ENCODE measurements around the gene FMNL1.
"Not testable (repeated sequence)": the region's sequence is repeated elsewhere in the genome, so short reads cannot be mapped to it uniquely, and the experiment has no call there.

Gene FMNL1

GRCh38 chr17:45195424-45195823 lies 26.3 kb upstream of the FMNL1 start:
- ATAC-seq (ENCODE audit: low read depth) = no peak
- TF ChIP-seq, protein P1, sequence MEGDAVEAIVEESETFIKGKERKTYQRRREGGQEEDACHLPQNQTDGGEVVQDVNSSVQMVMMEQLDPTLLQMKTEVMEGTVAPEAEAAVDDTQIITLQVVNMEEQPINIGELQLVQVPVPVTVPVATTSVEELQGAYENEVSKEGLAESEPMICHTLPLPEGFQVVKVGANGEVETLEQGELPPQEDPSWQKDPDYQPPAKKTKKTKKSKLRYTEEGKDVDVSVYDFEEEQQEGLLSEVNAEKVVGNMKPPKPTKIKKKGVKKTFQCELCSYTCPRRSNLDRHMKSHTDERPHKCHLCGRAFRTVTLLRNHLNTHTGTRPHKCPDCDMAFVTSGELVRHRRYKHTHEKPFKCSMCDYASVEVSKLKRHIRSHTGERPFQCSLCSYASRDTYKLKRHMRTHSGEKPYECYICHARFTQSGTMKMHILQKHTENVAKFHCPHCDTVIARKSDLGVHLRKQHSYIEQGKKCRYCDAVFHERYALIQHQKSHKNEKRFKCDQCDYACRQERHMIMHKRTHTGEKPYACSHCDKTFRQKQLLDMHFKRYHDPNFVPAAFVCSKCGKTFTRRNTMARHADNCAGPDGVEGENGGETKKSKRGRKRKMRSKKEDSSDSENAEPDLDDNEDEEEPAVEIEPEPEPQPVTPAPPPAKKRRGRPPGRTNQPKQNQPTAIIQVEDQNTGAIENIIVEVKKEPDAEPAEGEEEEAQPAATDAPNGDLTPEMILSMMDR (IDR thresholded peaks at IDR 0.05; ENCODE audit: poor library complexity, severe bottlenecking) = no peak
- Histone ChIP-seq H3K36me3 (ENCODE audit: low read depth) (no peaks in the 10 kb centered on the region), H3K27me3 (ENCODE audit: insufficient read depth, poor library complexity, severe bottlenecking) (no peaks in the 10 kb centered on the region), H3K27ac (ENCODE audit: poor library complexity, severe bottlenecking) (no peak overlapping the region), H3K4me3 (ENCODE audit: severe bottlenecking) (no peak overlapping the region), H3K9me3 (ENCODE audit: severe bottlenecking) (no peaks in the 10 kb centered on the region), H3K4me1 (ENCODE audit: insufficient read depth, poor library complexity, severe bottlenecking) (peaks cover 9% of the 10 kb centered on the region)
- DNase-seq (ENCODE audit: low spot score) = no peak

DNA sequence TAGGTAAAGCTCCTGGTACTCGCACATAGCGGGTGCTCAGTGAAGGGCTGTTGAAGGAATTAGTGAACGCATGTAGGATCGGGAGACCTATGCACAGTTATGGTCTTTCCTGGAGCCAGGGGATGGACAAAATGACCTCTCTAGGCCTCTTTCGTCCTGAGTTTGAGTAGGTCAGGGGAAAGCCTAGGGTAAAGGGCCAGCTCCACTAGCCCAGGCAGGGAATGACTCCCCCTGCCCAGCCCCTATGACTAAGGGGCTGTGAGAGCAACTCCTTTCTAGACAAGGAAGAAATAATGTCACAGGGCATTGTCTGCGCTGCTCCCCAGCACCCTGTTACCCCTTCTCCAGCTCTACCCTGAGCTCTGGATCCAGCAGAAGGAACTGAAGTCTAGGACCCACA lies 24.6 kb upstream of the FMNL1 start:
- no peak overlapping the region for H3K4me3 ChIP-seq (ENCODE audit: severe bottlenecking)
- ATAC-seq (ENCODE audit: low read depth) (no peak), DNase-seq (ENCODE audit: low spot score) (no peak)
- no peaks in the 10 kb centered on the region for H3K9me3 ChIP-seq (ENCODE audit: severe bottlenecking)
- no peaks in the 10 kb centered on the region for H3K27me3 ChIP-seq (ENCODE audit: insufficient read depth, poor library complexity, severe bottlenecking)
- H3K27ac ChIP-seq (ENCODE audit: poor library complexity, severe bottlenecking) = peak overlapping the region; percentile 46
- peaks cover 9% of the 10 kb centered on the region for H3K4me1 ChIP-seq (ENCODE audit: insufficient read depth, poor library complexity, severe bottlenecking)
- TF ChIP-seq, protein P1 (IDR thresholded peaks at IDR 0.05; ENCODE audit: poor library complexity, severe bottlenecking) = no peak
- no peaks in the 10 kb centered on the region for H3K36me3 ChIP-seq (ENCODE audit: low read depth)

DNA sequence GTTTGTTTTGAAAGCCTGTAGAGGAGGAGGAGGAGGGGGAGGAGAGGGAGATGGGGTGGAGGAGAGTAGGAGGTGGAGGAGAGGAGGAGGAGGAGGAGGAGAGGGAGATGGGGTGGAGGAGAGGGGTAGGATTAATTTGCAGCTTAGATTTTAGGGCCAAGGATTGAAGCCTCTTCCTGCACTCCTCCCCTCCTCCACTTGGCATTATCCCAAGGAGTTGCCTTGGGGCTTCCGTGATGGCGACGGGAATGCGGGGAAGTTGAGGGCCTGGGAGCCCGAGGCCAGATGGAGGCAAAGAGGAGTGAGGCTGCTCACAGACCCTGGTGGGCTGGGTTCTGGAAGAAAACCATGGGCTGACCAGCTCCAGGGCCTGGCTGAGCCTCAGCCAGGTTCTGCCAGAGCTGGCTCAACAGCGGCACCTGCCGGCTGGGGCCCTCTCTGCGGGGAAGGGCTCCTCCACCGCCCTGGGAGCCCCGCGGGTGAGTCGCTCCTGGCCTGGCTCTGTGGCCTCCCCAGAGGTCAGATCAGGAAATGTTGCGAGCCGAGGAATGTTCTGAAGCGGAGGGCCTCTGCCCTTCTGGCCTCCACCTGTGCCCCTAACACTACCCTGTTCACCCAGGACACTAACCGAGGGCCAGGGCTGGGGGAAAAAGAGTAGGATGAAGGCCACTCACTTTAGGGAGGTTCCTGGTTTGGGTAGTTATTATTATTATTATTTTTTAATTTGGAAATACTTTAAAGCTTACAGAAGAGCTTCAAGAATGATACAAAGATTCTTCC lies 23.9 kb upstream of the FMNL1 start:
- no peaks in the 10 kb centered on the region for H3K36me3 ChIP-seq (ENCODE audit: low read depth)
- H3K4me1 ChIP-seq (ENCODE audit: insufficient read depth, poor library complexity, severe bottlenecking) = peaks cover 9% of the 10 kb centered on the region
- peak overlapping the region; percentile 46 for H3K27ac ChIP-seq (ENCODE audit: poor library complexity, severe bottlenecking)
- TF ChIP-seq, protein P1 (IDR thresholded peaks at IDR 0.05; ENCODE audit: poor library complexity, severe bottlenecking) = peak; percentile 98
- DNase-seq (ENCODE audit: low spot score) (peak; percentile 89), ATAC-seq (ENCODE audit: low read depth) (peak; percentile 99)
- no peaks in the 10 kb centered on the region for H3K9me3 ChIP-seq (ENCODE audit: severe bottlenecking)
- H3K4me3 ChIP-seq (ENCODE audit: severe bottlenecking) = no peak overlapping the region
- no peaks in the 10 kb centered on the region for H3K27me3 ChIP-seq (ENCODE audit: insufficient read depth, poor library complexity, severe bottlenecking)

DNA sequence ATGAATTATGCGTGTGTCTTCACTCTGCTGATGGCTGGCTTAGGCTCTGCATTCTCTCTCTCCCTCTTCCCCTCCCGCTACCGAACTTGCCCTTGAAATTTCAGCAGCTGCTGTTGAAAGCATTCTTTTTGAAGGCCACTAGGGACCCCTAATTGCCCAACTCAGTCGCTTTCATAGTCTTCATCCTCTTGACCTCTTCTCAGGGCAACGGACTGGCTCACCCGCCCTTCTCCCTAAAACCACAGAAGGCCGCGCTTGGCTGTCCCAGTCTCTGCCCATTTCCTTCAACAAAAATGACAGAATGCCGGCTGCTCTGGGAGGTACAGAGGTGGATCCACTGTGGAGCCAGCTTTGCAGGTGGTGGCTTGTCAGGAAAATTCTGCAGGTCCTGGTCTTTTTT lies 21.0 kb upstream of the FMNL1 start:
- Histone ChIP-seq H3K36me3 (ENCODE audit: low read depth) (no peaks in the 10 kb centered on the region), H3K4me3 (ENCODE audit: severe bottlenecking) (no peak overlapping the region), H3K4me1 (ENCODE audit: insufficient read depth, poor library complexity, severe bottlenecking) (peaks cover 9% of the 10 kb centered on the region), H3K9me3 (ENCODE audit: severe bottlenecking) (no peaks in the 10 kb centered on the region), H3K27me3 (ENCODE audit: insufficient read depth, poor library complexity, severe bottlenecking) (no peaks in the 10 kb centered on the region), H3K27ac (ENCODE audit: poor library complexity, severe bottlenecking) (no peak overlapping the region)
- DNase-seq (ENCODE audit: low spot score) = no peak
- TF ChIP-seq, protein P1 (IDR thresholded peaks at IDR 0.05; ENCODE audit: poor library complexity, severe bottlenecking) = no peak
- ATAC-seq (ENCODE audit: low read depth) = no peak

GRCh38 chr17:45201457-45201856 lies 20.2 kb upstream of the FMNL1 start:
- TF ChIP-seq, protein P1 (IDR thresholded peaks at IDR 0.05; ENCODE audit: poor library complexity, severe bottlenecking) = no peak
- no peak overlapping the region for H3K27ac ChIP-seq (ENCODE audit: poor library complexity, severe bottlenecking)
- H3K4me1 ChIP-seq (ENCODE audit: insufficient read depth, poor library complexity, severe bottlenecking) = peaks cover 9% of the 10 kb centered on the region
- ATAC-seq (ENCODE audit: low read depth) (no peak), DNase-seq (ENCODE audit: low spot score) (no peak)
- no peaks in the 10 kb centered on the region for H3K27me3 ChIP-seq (ENCODE audit: insufficient read depth, poor library complexity, severe bottlenecking)
- no peak overlapping the region for H3K4me3 ChIP-seq (ENCODE audit: severe bottlenecking)
- H3K9me3 ChIP-seq (ENCODE audit: severe bottlenecking) = no peaks in the 10 kb centered on the region
- no peaks in the 10 kb centered on the region for H3K36me3 ChIP-seq (ENCODE audit: low read depth)

DNA sequence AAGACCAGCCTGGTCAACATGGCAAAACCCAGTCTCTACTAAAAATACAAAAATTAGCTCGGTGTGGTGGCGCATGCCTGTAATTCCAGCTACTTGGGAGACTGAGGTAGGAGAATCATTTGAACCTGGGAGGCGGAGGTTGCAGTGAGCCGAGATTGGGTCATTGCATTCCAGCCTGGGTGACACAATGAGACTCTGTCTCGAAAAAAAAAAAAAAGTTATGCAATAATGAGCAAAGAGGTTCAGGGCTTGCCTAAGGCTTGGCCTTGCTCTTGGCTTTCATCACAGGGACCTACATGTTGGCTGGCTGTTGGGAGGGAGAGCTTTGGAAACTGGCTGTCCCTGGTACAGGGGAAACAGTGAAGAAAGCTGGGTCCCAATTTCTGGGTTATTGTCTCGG lies 19.8 kb upstream of the FMNL1 start:
- not testable (repeated sequence) for DNase-seq (ENCODE audit: low spot score); H3K27ac ChIP-seq (ENCODE audit: poor library complexity, severe bottlenecking); ATAC-seq (ENCODE audit: low read depth)

More for the DNA sequence above, 19.8 kb upstream of the FMNL1 start:
- not testable (repeated sequence) for H3K27me3 ChIP-seq (ENCODE audit: insufficient read depth, poor library complexity, severe bottlenecking); H3K4me1 ChIP-seq (ENCODE audit: insufficient read depth, poor library complexity, severe bottlenecking); H3K9me3 ChIP-seq (ENCODE audit: severe bottlenecking); H3K36me3 ChIP-seq (ENCODE audit: low read depth); H3K4me3 ChIP-seq (ENCODE audit: severe bottlenecking)

Measured in RWPE2 (cell line).